ENCODE measurements around the gene KCND3. TPM values are rescaled to one million over a fixed set of nuclear protein-coding genes. Genes with fewer than 3 reads are reported as not detected.
A peak's percentile ranks its signal among the peaks of the same experiment; 100 is the strongest.

Gene KCND3
- total RNA-seq, 2 experiments from 2014 or later, result not detected

DNA sequence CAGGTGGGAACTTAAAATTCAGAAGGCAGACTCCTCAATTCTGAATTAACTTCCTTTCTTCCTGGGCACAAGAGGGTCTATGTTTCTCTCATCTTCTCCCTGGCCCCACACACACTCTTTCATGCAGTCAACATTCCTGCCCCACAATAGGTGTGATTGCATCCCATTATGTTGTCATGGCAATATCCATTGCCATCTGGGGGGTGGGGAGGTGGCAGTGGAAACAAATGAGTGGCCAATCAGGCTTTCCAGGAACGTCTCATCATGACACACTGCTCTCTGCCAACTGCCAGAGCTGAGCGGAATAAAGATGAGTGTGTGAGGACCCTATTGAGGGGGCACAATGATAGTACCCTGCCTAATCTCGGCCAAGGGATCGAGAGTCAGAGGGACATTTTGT is 80.4 kb downstream of the KCND3 start:
- Mint-ChIP-seq H3K4me3 (no peak overlapping the region), H3K4me1 (peaks cover 23% of the 10 kb centered on the region), H3K27me3 (peaks cover 19% of the 10 kb centered on the region), H3K9me3 (no peaks in the 10 kb centered on the region), H3K27ac (no peak overlapping the region), H3K36me3 (ENCODE audit: low read depth) (no peaks in the 10 kb centered on the region)
- POLR2A ChIA-PET, result no interaction called here
- DNase-seq, result no peak
- CTCF ChIA-PET, result no interaction called here

DNA sequence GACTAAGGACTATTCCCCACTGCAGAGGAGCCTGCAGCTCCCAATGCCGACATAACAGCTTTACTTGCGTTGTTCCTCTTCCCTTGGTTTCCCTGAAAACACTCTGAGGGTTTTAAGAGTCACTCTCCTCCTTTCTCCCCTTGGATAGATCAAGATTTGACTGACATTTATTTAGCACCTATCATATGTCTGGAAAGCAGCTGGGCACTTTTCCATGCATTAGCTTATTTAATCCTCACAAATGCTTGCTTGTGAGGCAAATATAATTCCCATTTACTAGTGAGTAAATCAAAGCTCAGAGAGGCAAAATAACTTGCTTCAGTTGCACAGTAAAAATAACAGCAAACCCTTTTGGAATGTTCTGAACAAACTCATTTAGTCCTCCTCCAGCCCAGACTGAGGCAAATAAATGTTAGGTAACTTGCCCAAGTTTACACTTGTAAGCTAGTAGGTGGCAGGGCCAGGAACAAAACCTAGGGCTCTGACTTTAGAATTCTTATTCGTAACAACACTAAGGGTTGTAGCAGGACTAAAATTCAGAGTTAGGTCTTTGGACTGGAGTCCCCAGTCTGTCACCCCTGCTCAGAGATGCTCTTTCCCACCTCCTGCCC is 81.4 kb downstream of the KCND3 start:
- ChIA-PET CTCF (no interaction called here), POLR2A (no interaction called here)
- H3K9me3 Mint-ChIP-seq, result no peaks in the 10 kb centered on the region

DNA sequence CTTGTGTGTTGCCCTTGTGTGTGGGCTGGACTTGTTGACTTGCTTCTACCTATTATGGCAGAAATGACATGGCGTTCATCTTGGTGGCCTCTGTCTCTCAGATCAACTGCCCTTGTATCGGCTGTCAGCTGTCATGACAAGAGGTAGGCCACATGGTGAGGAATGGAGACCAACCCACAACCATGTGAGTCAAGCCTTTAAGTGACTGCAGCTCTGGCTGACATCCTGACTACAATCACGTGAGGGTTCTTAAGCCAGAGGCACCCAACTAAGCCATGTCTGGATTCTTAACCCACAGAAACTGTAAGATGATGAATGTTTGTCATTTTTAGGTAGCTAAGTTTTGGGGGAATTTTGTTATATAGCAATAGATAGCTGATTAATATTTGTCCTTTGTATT is 82.1 kb downstream of the KCND3 start:
- H3K27ac Mint-ChIP-seq, result no peak overlapping the region
- H3K4me1 Mint-ChIP-seq, result peaks cover 23% of the 10 kb centered on the region
- ChIA-PET POLR2A (no interaction called here), CTCF (interaction anchor here (0.6 kb wide), 1 partner anchor 678 kb away, joined by 3 read pairs; no protein-coding TSS in a partner anchor)
- DNase-seq, result no peak
- H3K27me3 Mint-ChIP-seq, result peaks cover 13% of the 10 kb centered on the region
- no peaks in the 10 kb centered on the region for H3K9me3 Mint-ChIP-seq
- no peak overlapping the region for H3K4me3 Mint-ChIP-seq
- H3K36me3 Mint-ChIP-seq (ENCODE audit: low read depth), result no peaks in the 10 kb centered on the region

More for the DNA sequence above, 81.4 kb downstream of the KCND3 start:
- no peak for DNase-seq
- H3K4me1 Mint-ChIP-seq, result peaks cover 23% of the 10 kb centered on the region
- H3K36me3 Mint-ChIP-seq (ENCODE audit: low read depth), result no peaks in the 10 kb centered on the region
- H3K27me3 Mint-ChIP-seq, result peaks cover 13% of the 10 kb centered on the region
- no peak overlapping the region for H3K27ac Mint-ChIP-seq
- no peak overlapping the region for H3K4me3 Mint-ChIP-seq

DNA sequence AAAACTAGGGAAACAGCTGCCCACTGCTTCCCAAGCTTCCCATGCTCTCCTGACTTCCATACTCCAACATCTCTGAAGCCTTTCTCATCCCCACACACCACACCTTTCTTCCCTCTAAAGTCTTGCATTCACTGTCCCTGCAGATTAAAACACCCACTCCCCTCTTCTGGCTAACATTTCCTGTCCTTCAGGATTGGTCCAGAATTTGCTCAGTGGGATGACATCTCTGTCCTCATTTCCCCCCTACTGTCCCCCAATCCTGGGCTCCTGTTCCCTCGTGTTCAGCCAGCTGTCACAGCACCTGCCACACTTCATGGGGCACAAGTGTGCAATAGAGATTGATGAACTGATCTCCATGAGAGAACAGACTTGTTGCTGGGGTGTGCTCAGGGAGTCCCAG is 82.7 kb downstream of the KCND3 start:
- Mint-ChIP-seq H3K36me3 (ENCODE audit: low read depth) (no peaks in the 10 kb centered on the region), H3K27ac (no peak overlapping the region), H3K27me3 (peaks cover 13% of the 10 kb centered on the region), H3K4me3 (no peak overlapping the region), H3K4me1 (peaks cover 23% of the 10 kb centered on the region), H3K9me3 (no peaks in the 10 kb centered on the region)
- DNase-seq, result no peak
- ChIA-PET CTCF (interaction anchor here (0.6 kb wide), 1 partner anchor 679 kb away, joined by 3 read pairs; no protein-coding TSS in a partner anchor), POLR2A (no interaction called here)

DNA sequence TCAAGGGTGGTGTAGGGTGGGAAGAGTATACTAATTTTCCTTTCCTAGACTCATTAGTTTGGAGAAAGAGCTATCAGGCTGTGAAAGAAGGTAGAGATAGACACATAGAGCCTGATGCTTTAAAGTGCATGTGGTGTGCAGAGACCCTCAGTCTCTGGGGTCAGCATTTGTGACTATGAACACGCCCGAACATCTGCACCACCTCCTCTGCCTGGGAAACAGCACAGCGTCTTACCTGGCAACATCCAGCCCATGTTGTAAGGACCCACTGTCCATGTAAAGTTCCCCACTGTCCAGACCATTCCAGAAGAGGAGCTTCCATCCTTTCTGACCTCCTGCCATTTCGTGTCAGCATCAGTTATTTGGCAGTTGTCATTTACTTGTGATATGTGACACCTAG is 83.4 kb downstream of the KCND3 start:
- Mint-ChIP-seq H3K27ac (no peak overlapping the region), H3K4me1 (peaks cover 23% of the 10 kb centered on the region), H3K27me3 (peaks cover 13% of the 10 kb centered on the region), H3K9me3 (no peaks in the 10 kb centered on the region), H3K36me3 (ENCODE audit: low read depth) (no peaks in the 10 kb centered on the region), H3K4me3 (no peak overlapping the region)
- ChIA-PET POLR2A (no interaction called here), CTCF (no interaction called here)
- DNase-seq, result no peak

DNA sequence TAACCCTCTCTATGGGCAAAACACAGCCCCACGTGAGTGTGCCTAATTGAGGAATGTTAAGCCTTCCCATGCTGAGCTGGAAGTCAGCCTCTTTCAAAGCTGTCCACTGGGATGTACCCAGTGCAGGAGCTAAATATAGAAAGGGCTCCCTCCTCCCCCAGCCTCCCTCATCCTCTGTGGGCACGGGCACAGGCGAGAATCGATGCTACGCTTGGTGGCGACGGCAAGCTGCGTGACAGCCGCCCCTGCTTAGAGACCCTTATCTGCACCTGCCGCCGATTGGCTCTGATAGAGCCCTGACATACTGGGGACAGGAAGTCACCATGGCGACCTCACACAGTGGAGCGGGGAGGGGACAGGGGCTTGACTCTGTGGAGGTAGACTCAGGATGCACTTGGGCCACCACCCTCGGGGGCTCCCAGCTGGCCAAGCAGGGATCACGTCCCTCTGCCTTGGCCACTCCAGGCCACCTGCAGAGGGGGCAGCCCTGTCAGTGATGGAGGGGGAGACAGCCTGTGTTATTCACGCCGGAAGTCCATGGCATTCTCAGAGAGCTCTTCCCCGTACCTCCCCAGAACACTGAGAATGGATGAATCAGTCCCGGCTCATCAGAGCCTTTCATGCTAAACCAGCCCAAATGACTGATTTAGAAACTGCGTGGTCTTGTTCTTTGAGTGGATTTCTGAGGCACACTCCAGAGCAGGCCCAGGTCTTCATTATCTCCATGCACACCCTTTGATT is 84.8 kb downstream of the KCND3 start:
- ChIA-PET CTCF (no interaction called here), POLR2A (no interaction called here)
- Mint-ChIP-seq H3K9me3 (no peaks in the 10 kb centered on the region), H3K27ac (peak overlapping the region; percentile 74), H3K4me1 (peaks cover 23% of the 10 kb centered on the region), H3K27me3 (peaks cover 9% of the 10 kb centered on the region), H3K4me3 (no peak overlapping the region), H3K36me3 (ENCODE audit: low read depth) (no peaks in the 10 kb centered on the region)
- peak; percentile 28 for DNase-seq

DNA sequence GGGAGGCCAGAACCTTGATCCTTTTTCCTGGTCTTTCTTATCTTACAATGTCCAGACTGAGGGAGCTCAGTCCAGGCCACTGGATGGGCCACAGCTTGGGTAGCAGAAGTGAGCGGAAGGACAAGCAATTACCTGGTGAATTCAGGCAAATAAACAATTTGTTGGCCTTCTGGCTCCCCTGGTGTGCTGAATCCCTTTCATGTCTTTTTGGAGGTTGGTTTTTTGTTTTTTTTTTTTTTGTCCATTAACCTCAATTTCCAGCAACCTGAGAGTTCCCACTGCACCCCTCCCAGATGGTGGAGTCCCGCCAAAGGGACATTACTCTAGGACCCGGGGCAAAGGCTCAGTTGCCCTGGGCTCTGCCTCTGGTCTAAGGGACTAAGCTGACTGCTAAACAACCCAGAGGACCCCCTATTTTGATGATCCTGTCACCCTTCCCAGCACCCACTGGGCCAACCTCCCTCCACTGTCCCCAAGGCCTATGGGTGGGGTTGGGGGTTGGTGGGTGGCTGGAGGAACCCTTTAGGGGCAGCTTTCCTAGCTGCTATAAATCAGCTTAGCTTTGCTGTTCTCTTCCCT is 85.5 kb downstream of the KCND3 start:
- H3K36me3 Mint-ChIP-seq (ENCODE audit: low read depth), result no peaks in the 10 kb centered on the region
- H3K9me3 Mint-ChIP-seq, result no peaks in the 10 kb centered on the region
- CTCF ChIA-PET, result no interaction called here
- H3K4me3 Mint-ChIP-seq, result no peak overlapping the region
- no peak for DNase-seq
- H3K27ac Mint-ChIP-seq, result no peak overlapping the region
- POLR2A ChIA-PET, result no interaction called here
- H3K27me3 Mint-ChIP-seq, result peaks cover 8% of the 10 kb centered on the region
- H3K4me1 Mint-ChIP-seq, result peaks cover 23% of the 10 kb centered on the region

DNA sequence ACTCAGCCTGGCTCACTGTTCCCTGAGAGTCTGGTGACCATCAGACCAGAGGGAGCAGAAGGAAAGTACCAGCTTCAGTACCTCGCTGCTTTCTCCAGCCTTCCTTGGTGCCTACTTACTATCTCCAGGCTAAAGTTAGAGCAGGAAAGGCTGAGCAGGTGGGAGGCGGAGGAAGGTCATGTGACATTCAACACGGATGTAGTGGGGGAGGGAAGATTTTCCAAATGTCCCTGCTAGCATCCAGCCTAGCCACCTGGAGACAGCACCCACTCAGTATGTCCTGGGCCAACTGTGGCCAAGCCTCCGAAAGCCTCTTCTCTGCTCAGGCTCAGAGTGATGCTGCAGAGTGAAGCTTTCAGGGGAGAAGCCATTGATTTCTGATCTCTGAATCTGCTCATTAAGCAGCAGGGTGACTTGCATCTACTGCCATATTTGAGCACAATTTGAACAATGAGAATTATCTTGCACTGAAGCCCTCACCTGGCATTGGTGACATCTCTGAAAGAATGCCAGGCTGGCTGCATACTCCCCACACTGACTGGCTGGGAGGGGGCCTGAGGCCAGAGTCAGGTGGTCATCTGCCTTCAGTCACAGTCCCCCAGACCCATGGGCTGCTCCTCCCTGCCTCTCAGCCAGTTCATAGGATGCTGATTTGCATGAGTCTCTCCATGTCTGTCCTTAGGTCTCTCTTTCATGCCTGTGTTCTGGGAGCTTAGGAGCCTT is 86.2 kb downstream of the KCND3 start:
- CTCF ChIA-PET, result no interaction called here
- DNase-seq, result no peak

DNA sequence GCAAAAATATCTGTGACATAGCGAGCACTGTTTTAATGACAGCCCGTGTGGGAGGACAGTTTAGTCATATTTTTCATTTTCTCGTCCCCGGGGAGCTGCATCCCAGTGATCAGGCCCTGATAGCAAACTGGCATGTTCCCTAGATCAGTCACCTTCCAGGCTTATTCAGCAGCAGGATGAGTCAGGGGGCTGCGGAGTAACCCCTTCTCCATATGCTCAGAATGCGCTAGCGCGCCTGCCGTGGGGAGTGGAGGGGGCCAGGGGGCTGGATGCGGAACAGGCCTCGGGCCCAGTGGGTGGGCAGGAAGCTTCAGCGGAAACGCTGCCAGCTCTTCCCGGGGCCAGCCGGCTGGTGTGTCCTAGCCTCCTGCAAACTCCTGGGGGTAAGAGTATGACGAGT is 94.0 kb downstream of the KCND3 start:
- Mint-ChIP-seq H3K27me3 (peaks cover 6% of the 10 kb centered on the region), H3K4me3 (no peak overlapping the region), H3K36me3 (ENCODE audit: low read depth) (no peaks in the 10 kb centered on the region), H3K9me3 (no peaks in the 10 kb centered on the region), H3K27ac (no peak overlapping the region), H3K4me1 (no peaks in the 10 kb centered on the region)
- no peak for DNase-seq
- CTCF ChIA-PET, result no interaction called here
- POLR2A ChIA-PET, result no interaction called here

More for the DNA sequence above, 86.2 kb downstream of the KCND3 start:
- Mint-ChIP-seq H3K9me3 (no peaks in the 10 kb centered on the region), H3K36me3 (ENCODE audit: low read depth) (no peaks in the 10 kb centered on the region), H3K4me1 (peaks cover 21% of the 10 kb centered on the region), H3K27ac (no peak overlapping the region), H3K4me3 (no peak overlapping the region), H3K27me3 (peaks cover 6% of the 10 kb centered on the region)
- POLR2A ChIA-PET, result no interaction called here

DNA sequence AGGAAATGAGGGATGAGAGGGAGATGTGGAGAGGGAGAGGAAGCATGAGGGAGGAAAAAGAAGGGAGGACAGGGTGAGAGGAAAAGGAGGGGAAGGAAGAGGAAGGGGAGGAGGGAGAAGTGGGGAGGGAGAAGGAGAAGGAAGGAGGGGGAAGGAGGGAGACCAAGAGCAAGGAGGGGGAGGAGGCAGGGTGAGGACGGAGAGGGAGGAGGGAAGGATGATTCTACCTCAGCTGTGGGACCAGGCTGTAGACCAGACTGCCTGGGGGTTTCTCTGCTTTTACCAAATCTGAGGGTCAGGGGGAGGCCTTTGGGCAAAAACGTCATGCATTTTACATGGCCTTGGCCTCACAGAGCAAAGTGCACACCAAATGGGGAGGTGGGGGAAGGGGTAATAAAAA is 94.5 kb downstream of the KCND3 start:
- POLR2A ChIA-PET, result no interaction called here
- CTCF ChIA-PET, result no interaction called here
- H3K36me3 Mint-ChIP-seq (ENCODE audit: low read depth), result no peaks in the 10 kb centered on the region
- peaks cover 6% of the 10 kb centered on the region for H3K27me3 Mint-ChIP-seq
- H3K9me3 Mint-ChIP-seq, result no peaks in the 10 kb centered on the region
- H3K4me1 Mint-ChIP-seq, result no peaks in the 10 kb centered on the region
- H3K27ac Mint-ChIP-seq, result no peak overlapping the region
- no peak for DNase-seq
- no peak overlapping the region for H3K4me3 Mint-ChIP-seq

DNA sequence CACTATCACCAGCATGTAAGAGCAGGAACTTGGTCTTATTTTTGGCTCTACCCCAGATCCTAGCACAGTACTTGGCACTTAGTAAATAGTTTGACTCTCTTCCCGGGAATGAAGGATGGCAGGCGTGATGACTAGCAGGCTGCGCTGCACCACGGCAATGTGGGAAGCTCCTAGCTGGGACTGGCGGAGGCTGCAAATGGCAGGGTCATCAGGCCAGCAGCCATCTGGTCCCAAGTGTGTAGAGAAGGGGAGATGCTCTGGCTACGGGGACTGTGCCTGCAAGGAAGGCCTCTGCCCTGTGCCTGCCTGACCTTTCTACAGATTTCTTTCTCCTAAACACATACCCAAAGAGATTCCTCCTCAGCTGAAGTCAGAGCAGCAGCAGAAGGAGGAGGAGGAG is 95.0 kb downstream of the KCND3 start:
- Mint-ChIP-seq H3K4me3 (no peak overlapping the region), H3K27ac (no peak overlapping the region), H3K4me1 (no peaks in the 10 kb centered on the region), H3K27me3 (peaks cover 6% of the 10 kb centered on the region), H3K36me3 (ENCODE audit: low read depth) (no peaks in the 10 kb centered on the region), H3K9me3 (no peaks in the 10 kb centered on the region)
- no peak for DNase-seq
- CTCF ChIA-PET, result no interaction called here
- POLR2A ChIA-PET, result no interaction called here

DNA sequence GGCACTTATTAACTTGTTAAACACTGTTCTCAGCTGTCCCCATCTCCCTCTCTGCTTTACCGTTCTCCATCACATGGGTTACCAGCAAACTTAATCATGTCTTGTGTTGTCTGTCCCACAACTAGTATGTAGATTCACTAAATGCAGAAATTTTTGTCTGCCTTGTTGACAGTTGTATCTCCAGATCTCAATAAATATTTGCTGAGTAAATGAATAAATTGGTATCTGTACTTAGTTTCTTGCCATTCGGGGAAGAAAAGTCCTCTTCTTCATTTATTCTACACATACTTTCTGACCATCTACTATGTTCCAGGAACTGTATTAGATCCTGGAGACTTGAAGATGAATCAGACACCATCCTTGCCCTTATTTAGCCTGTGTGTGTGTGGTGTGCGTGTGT is 97.9 kb downstream of the KCND3 start:
- no peaks in the 10 kb centered on the region for H3K9me3 Mint-ChIP-seq
- peaks cover 12% of the 10 kb centered on the region for H3K27me3 Mint-ChIP-seq
- CTCF ChIA-PET, result no interaction called here
- H3K4me3 Mint-ChIP-seq, result no peak overlapping the region
- DNase-seq, result no peak
- H3K36me3 Mint-ChIP-seq (ENCODE audit: low read depth), result no peaks in the 10 kb centered on the region
- POLR2A ChIA-PET, result no interaction called here
- H3K4me1 Mint-ChIP-seq, result peaks cover 4% of the 10 kb centered on the region
- no peak overlapping the region for H3K27ac Mint-ChIP-seq

DNA sequence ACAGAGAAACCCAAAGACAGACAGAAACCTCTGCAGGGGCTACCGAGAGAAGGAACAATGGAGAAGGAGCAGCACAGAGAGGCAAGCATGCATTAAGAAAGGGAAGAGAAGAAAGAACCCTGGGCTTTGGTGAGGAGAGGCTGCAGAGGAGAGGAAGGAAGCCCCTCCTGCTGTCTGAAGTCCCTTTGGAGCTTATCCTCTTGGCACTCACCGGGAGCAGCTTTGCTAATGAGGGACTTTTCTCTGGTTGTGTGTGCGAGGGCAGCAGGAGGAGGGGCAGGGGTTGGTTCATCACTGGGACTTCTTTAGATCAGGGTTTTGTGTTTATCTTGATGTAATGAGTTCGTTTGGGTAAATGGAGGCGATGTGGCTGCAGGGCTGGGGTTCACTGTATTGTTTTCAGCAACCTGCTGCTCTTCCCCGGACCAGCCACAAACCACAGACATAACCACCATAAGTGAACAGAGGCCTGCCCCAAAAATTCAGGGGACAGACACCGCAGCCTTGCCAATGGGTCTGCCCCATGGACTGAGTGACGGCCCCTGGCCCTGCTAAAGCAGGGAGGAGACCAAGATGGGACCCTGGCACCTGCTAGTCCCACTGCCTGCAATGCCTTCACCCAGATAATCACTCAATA is 100.6 kb downstream of the KCND3 start:
- ChIA-PET POLR2A (no interaction called here), CTCF (no interaction called here)
- Mint-ChIP-seq H3K27ac (no peak overlapping the region), H3K4me3 (no peak overlapping the region), H3K36me3 (ENCODE audit: low read depth) (no peaks in the 10 kb centered on the region), H3K9me3 (no peaks in the 10 kb centered on the region), H3K27me3 (peaks cover 17% of the 10 kb centered on the region), H3K4me1 (peaks cover 4% of the 10 kb centered on the region)
- DNase-seq, result no peak

All from activated CD4-positive, alpha-beta memory T cell treated with anti-CD3 and anti-CD28 coated beads, Interleukin-2, amount 10 ng/mL, durations not matched to agents 7 days and 5 days (primary cell).